Sigmoid colon (tissue), 7 donors: Measurements from ENCODE around the gene SLC8A1. TPM values are rescaled to one million over a fixed set of nuclear protein-coding genes. Genes with fewer than 3 reads are reported as not detected.

Experiments used
- DNase-seq: peaks from one replicate; pipeline ENCODE4 v3.0.0-alpha.2; 2019
- H3K27ac ChIP-seq, 4 donors: fragments of 200-600 bp; sonication (generic); one replicate each; pipeline ENCODE4 v1.5.1; 2016 to 2019; ENCODE audit warnings: mild to moderate bottlenecking in 1 of 4
- H3K27me3 ChIP-seq, 3 donors: fragments of 200-600 bp; sonication (generic); one replicate each; pipeline ENCODE4 v1.5.1; 2019; ENCODE audit warnings: mild to moderate bottlenecking in 1 of 3
- H3K36me3 ChIP-seq, 4 donors: fragments of 200-600 bp; sonication (generic); one replicate each; pipeline ENCODE4 v1.5.1; 2016 to 2019
- H3K4me1 ChIP-seq, 4 donors: fragments of 200-600 bp; sonication (generic); one replicate each; pipeline ENCODE4 v1.5.1; 2017 to 2019
- H3K4me3 ChIP-seq, 4 donors: fragments of 200-600 bp; sonication (generic); one replicate each; pipeline ENCODE4 v1.5.1; 2017 to 2019; ENCODE audit warnings: mild to moderate bottlenecking in 2 of 4, moderate library complexity in 1 of 4
- H3K9me3 ChIP-seq, 4 donors: fragments of 200-600 bp in 3 of 4; sonication (generic) in 3 of 4; one replicate each; pipeline versions ENCODE4 v1.5.1 to v1.6.1; 2013 to 2019
- EP300 ChIP-seq, 4 donors: sonication (generic); formaldehyde crosslinking; IDR thresholded peaks; one replicate each; pipeline ENCODE4 v1.6.1; 2017; ENCODE audit warnings: antibody characterized with exemption in 4 of 4
- POLR2A ChIP-seq, 2 donors: fragments of 450-650 bp; IDR thresholded peaks; one replicate each; pipeline ENCODE4 v1.6.1; 2016; ENCODE audit warnings: antibody characterized with exemption in 2 of 2, mild to moderate bottlenecking in 2 of 2, moderate library complexity in 2 of 2
- POLR2AphosphoS5 ChIP-seq, 4 donors: sonication (generic); formaldehyde crosslinking; IDR thresholded peaks; one replicate each; pipeline ENCODE4 v1.6.1; 2017; ENCODE audit warnings: antibody characterized with exemption in 4 of 4
- WGBS, 2 donors: extraction: QIAGEN DNeasy Blood & Tissue Kit; methylation state at CpG; one replicate each; pipeline ENCODE4 v1.1.7; 2013; 5-methylcytosine and 5-hydroxymethylcytosine counted together
- intact Hi-C: fragments of 100-400 bp; cut with DNase I; formaldehyde crosslinking; loops from one replicate; pipeline ENCODE4 v1.15.1; 2023
- polyA plus RNA-seq, 3 donors: library from polyadenylated mRNA; stranded (reverse); fragments of 200-250 nt; gene quantifications; one replicate each; pipeline ENCODE4 v1.2.3, GENCODE V29; 2013
- total RNA-seq, 4 donors: library from RNA; depleted of rRNA; stranded (reverse); fragments of >200 nt; gene quantifications; one replicate each; pipeline ENCODE4 v1.1.0, GENCODE V29; 2016
- TF ChIP-seq, protein P1 (sequence below), 4 experiments: fragments of 450-650 bp in 3 of 4; fragments of 200-600 bp in 1 of 4; IDR thresholded peaks; one replicate each; pipeline ENCODE4 v1.5.1; 2016 to 2019; ENCODE audit warnings: antibody characterized with exemption in 4 of 4, mild to moderate bottlenecking in 3 of 4, moderate library complexity in 2 of 4
- donor health status: healthy with polysubstance abuse.
- donor health status: Bipolar disorder and iron deficiency.
- donor health status: healthy.

SLC8A1 gene
- total and polyA plus RNA-seq, 7 donors = 0.60 to 337 (median 229) TPM

DNA sequence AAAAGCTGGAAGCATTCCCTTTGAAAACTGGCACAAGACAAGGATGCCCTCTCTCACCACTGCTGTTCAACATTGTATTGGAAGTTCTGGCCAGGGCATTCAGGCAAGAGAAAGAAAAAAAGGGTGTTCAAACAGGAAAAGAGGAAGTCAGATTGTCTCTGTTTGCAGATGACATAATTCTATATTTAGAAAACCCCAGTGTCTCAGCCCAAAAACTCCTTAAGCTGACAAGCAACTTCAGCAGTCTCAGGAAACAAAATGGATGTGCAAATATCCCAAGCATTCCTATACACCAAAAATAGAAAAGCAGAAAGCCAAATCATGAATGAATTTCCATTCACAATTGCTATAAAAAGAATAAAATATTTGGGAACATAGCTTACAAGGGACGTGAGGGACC, 11.1 kb downstream of the SLC8A1 start:
- no peak for DNase-seq
- 59 to 71% methylated on average over 1 of the region's 1 CpG for WGBS, 2 donors
- no peak overlapping the region for H3K27ac ChIP-seq
- TF ChIP-seq, protein P1, sequence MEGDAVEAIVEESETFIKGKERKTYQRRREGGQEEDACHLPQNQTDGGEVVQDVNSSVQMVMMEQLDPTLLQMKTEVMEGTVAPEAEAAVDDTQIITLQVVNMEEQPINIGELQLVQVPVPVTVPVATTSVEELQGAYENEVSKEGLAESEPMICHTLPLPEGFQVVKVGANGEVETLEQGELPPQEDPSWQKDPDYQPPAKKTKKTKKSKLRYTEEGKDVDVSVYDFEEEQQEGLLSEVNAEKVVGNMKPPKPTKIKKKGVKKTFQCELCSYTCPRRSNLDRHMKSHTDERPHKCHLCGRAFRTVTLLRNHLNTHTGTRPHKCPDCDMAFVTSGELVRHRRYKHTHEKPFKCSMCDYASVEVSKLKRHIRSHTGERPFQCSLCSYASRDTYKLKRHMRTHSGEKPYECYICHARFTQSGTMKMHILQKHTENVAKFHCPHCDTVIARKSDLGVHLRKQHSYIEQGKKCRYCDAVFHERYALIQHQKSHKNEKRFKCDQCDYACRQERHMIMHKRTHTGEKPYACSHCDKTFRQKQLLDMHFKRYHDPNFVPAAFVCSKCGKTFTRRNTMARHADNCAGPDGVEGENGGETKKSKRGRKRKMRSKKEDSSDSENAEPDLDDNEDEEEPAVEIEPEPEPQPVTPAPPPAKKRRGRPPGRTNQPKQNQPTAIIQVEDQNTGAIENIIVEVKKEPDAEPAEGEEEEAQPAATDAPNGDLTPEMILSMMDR (IDR thresholded peaks at IDR 0.05) = no peak
- TF ChIP-seq POLR2AphosphoS5 (IDR thresholded peaks at IDR 0.05) = no peak
- TF ChIP-seq POLR2A (IDR thresholded peaks at IDR 0.05) = no peak
- no peak for TF ChIP-seq EP300 (IDR thresholded peaks at IDR 0.05)
- intact Hi-C loops = no loop called here
- H3K27me3 ChIP-seq = no peaks in the 10 kb centered on the region
- H3K4me3 ChIP-seq = no peak overlapping the region
- H3K4me1 ChIP-seq = peaks cover 0 to 46% (median 33%) of the 10 kb centered on the region in 4 donors
- no peaks in the 10 kb centered on the region for H3K36me3 ChIP-seq
- H3K9me3 ChIP-seq = no peaks in the 10 kb centered on the region

DNA sequence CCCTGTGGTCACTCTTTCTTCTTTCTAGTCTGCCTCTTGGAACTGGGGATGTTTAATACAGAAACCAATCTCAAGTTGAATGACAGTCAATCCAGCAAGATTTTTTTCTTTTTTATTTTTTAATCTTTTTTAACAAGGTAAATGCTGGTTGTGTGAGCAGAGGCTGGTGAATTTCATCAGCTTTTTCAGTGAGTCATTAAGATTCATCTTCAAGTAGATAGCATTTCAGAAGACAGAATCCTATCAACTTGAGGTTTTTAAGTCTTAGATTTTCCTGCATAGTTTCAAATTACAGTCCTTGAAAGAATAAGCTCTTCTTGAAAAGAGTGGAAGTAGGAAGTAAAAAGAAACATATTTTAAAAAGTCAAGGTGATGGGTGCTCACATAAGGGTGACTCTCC, 12.4 kb downstream of the SLC8A1 start:
- no peak for DNase-seq
- Histone ChIP-seq H3K27ac (peak overlapping the region in 2 of 4 donors; percentile 10 to 36), H3K4me3 (no peak overlapping the region), H3K9me3 (no peaks in the 10 kb centered on the region), H3K27me3 (no peaks in the 10 kb centered on the region), H3K4me1 (peaks cover 0 to 58% (median 40%) of the 10 kb centered on the region in 4 donors), H3K36me3 (no peaks in the 10 kb centered on the region)
- intact Hi-C loops = no loop called here
- TF ChIP-seq, protein P1 (IDR thresholded peaks at IDR 0.05) = no peak
- no peak for TF ChIP-seq POLR2AphosphoS5 (IDR thresholded peaks at IDR 0.05)
- no peak for TF ChIP-seq EP300 (IDR thresholded peaks at IDR 0.05)
- TF ChIP-seq POLR2A (IDR thresholded peaks at IDR 0.05) = no peak

DNA sequence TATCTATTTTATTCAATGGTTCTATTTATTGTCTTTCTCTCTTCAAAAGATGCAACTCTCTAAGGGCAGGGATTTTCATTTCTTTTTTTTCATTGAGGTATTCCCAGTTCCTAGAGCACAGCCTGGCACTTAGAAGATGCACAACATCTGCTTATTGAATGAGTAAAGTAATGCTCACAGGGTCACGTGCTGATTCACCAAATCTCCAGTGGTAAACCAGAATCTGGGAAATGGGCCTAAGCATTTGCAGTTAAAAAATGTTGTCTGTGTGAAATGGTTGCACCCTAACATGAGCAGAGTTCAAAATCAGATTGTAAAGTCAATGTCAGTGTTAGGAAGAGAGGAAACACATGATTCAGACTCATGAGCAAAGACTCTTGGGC, 15.8 kb downstream of the SLC8A1 start:
- 48 to 85% methylated on average over 1 of the region's 1 CpG for WGBS, 2 donors
- no peak for DNase-seq
- intact Hi-C loops = no loop called here
- Histone ChIP-seq H3K4me3 (no peak overlapping the region), H3K9me3 (no peaks in the 10 kb centered on the region), H3K36me3 (no peaks in the 10 kb centered on the region), H3K27me3 (no peaks in the 10 kb centered on the region), H3K4me1 (peaks cover 0 to 92% (median 68%) of the 10 kb centered on the region in 4 donors), H3K27ac (peak overlapping the region; percentile 58 to 78 (median 71))
- TF ChIP-seq POLR2A (IDR thresholded peaks at IDR 0.05) (no peak), EP300 (IDR thresholded peaks at IDR 0.05) (no peak)

DNA sequence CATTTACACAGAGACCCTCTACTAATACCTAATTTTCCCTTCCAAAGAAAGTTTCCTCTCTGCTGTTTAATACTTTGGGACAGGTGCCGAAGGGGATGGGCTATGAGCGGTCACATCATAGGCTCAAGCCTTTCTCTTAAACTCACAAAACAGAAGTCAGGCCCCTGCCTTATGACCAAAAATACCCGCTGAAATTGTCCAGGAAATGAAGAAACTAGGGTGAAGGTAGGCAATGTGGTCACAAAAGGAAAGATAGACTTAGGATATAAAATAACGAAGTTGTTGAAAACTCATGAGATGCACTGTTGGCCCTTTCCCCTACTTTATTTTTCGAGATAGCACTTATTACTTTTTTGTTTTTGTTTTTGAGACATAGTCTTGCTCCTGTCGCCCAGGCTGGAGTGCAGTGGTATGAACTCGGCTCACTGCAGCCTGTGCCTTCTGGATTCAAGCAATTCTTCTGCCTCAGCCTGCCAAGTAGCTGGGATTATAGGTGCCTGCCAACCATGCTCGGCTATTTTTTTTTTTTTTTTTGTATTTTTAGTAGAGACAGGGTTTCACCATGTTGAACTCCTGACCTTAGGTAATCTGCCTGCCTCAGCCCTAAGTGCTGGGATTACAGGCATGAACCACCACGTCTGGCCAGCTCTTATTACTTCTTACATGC, 16.3 kb downstream of the SLC8A1 start:
- Histone ChIP-seq H3K4me3 (no peak overlapping the region), H3K27ac (peak overlapping the region; percentile 58 to 78 (median 71)), H3K36me3 (no peaks in the 10 kb centered on the region), H3K4me1 (peaks cover 0 to 98% (median 72%) of the 10 kb centered on the region in 4 donors), H3K9me3 (no peaks in the 10 kb centered on the region), H3K27me3 (no peaks in the 10 kb centered on the region)
- intact Hi-C loops = no loop called here
- DNase-seq = no peak
- no peak for TF ChIP-seq POLR2A (IDR thresholded peaks at IDR 0.05)
- TF ChIP-seq, protein P1 (IDR thresholded peaks at IDR 0.05) = no peak
- TF ChIP-seq POLR2AphosphoS5 (IDR thresholded peaks at IDR 0.05) = no peak
- TF ChIP-seq EP300 (IDR thresholded peaks at IDR 0.05) = no peak
- 74 to 83% methylated on average over 9 of the region's 9 CpGs for WGBS, 2 donors

DNA sequence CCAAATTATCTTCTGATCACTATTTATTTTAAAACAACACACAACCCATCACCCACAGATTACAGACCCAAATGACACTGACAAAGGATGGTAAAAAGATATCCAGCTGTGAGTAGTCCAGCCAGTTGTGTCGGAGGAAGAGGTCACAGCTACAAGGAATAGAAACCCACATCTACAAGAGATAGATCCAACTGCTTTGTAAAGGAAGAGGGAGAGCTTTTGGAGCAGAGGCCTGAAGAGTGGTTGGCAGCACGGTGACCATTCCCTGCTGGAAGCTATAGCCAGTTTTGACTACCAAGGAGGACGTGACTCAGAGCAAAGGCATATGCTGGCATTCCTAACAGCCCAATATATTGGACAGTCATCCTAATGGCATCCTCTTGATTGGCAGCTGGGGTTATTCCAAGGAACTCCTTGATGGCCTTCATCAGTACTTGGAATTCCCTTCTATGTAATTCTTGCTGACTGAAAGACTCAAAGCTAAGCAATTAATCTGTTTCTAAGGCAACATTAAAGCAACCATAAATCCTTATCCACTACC, 17.1 kb downstream of the SLC8A1 start:
- H3K36me3 ChIP-seq = peaks cover 0 to 2% (median under 1%) of the 10 kb centered on the region in 4 donors
- peaks cover 0 to 95% (median 72%) of the 10 kb centered on the region in 4 donors for H3K4me1 ChIP-seq
- 71 to 79% methylated on average over 3 of the region's 3 CpGs for WGBS, 2 donors
- no peaks in the 10 kb centered on the region for H3K9me3 ChIP-seq
- H3K4me3 ChIP-seq = no peak overlapping the region
- intact Hi-C loops = no loop called here
- DNase-seq = no peak
- no peaks in the 10 kb centered on the region for H3K27me3 ChIP-seq
- peak overlapping the region; percentile 58 to 78 (median 71) for H3K27ac ChIP-seq
- TF ChIP-seq, protein P1 (IDR thresholded peaks at IDR 0.05) = no peak
- peak in 1 of 4 donors; percentile 8 for TF ChIP-seq EP300 (IDR thresholded peaks at IDR 0.05)
- TF ChIP-seq POLR2AphosphoS5 (IDR thresholded peaks at IDR 0.05) = peak in 2 of 4 donors; percentile 39 to 55
